WTC11 (cell line): Measurements from ENCODE around the gene SPOCK1. TPM values are rescaled to one million over a fixed set of nuclear protein-coding genes. Genes with fewer than 3 reads are reported as not detected.

ENCODE experiments used
- ATAC-seq: fragments of 200-7000 bp; cut with Tn5 transposase; 2 replicates; pipeline ENCODE4 v1.10.0; 2021; ENCODE audit warnings: mild to moderate bottlenecking, moderate library complexity
- CTCF ChIA-PET: fragments of 300-600 bp; sonication (Branson Sonifier 250); formaldehyde crosslinking; loops from one replicate; lab custom pipeline; 2021; ENCODE audit warnings: antibody characterized with exemption; lab: Charles Lee
- POLR2A ChIA-PET: fragments of 350-600 bp; sonication (Branson Sonifier 250); formaldehyde crosslinking; loops from one replicate; lab custom pipeline; 2021; ENCODE audit warnings: antibody characterized with exemption; lab: Charles Lee
- DNase-seq: peaks from one replicate; pipeline ENCODE4 v3.0.0; 2021; ENCODE audit warnings: low spot score
- H3K27ac Mint-ChIP-seq: 2 replicates; pipeline ENCODE4 v1.8.0; 2021; ENCODE audit warnings: mixed read lengths
- H3K27me3 Mint-ChIP-seq: 2 replicates; pipeline ENCODE4 v1.8.0; 2021; ENCODE audit warnings: low read depth, mild to moderate bottlenecking, moderate library complexity, mixed read lengths
- H3K36me3 Mint-ChIP-seq: 2 replicates; pipeline ENCODE4 v1.8.0; 2021; ENCODE audit warnings: mixed read lengths
- H3K4me1 Mint-ChIP-seq: 2 replicates; pipeline ENCODE4 v1.8.0; 2022; ENCODE audit warnings: mixed read lengths
- H3K4me3 Mint-ChIP-seq: 2 replicates; pipeline ENCODE4 v1.8.0; 2021; ENCODE audit warnings: mild to moderate bottlenecking, moderate library complexity, mixed read lengths
- H3K9me3 Mint-ChIP-seq: 2 replicates; pipeline ENCODE4 v1.8.0; 2021; ENCODE audit warnings: mixed read lengths
- FOXK1 ChIP-seq: sonication (generic); formaldehyde crosslinking; IDR thresholded peaks from 2 replicates; pipeline ENCODE4 v1.8.0; 2022; ENCODE audit warnings: mild to moderate bottlenecking, moderate library complexity, missing genetic modification reagents
- FOXP1 ChIP-seq: sonication (generic); formaldehyde crosslinking; IDR thresholded peaks from 2 replicates; pipeline ENCODE4 v1.8.0; 2022; ENCODE audit warnings: missing genetic modification reagents, mild to moderate bottlenecking, moderate library complexity, borderline replicate concordance
- GTF2I ChIP-seq: fragments of 250-450 bp; sonication (Bioruptor Pico); conservative IDR thresholded peaks from 2 replicates; pipeline ENCODE4 v1.4.0; 2021; ENCODE audit warnings: mild to moderate bottlenecking
- IRF2 ChIP-seq: sonication (generic); formaldehyde crosslinking; IDR thresholded peaks from 2 replicates; pipeline ENCODE4 v1.8.0; 2022; ENCODE audit warnings: low read depth, missing genetic modification reagents, borderline replicate concordance
- KAT7 ChIP-seq: sonication (generic); formaldehyde crosslinking; IDR thresholded peaks from 2 replicates; pipeline ENCODE4 v1.8.1; 2023; ENCODE audit warnings: missing genetic modification reagents, mild to moderate bottlenecking, borderline replicate concordance
- NFYB ChIP-seq: sonication (generic); formaldehyde crosslinking; conservative IDR thresholded peaks from 2 replicates; pipeline ENCODE4 v1.8.0; 2022; ENCODE audit warnings: low read depth, missing genetic modification reagents
- NR3C1 ChIP-seq: sonication (generic); formaldehyde crosslinking; conservative IDR thresholded peaks from 2 replicates; pipeline ENCODE4 v1.8.1; 2023; ENCODE audit warnings: low read depth, mild to moderate bottlenecking, missing genetic modification reagents
- OVOL2 ChIP-seq: fragments of 250-450 bp; sonication (Bioruptor Pico); IDR thresholded peaks from 2 replicates; pipeline ENCODE4 v1.9.0; 2021; ENCODE audit warnings: mild to moderate bottlenecking, borderline replicate concordance
- PRDM15 ChIP-seq: sonication (generic); formaldehyde crosslinking; IDR thresholded peaks from 2 replicates; pipeline ENCODE4 v1.8.0; 2022; ENCODE audit warnings: missing genetic modification reagents
- RELA ChIP-seq: sonication (generic); formaldehyde crosslinking; IDR thresholded peaks from 2 replicates; pipeline ENCODE4 v1.8.1; 2022; ENCODE audit warnings: missing genetic modification reagents, mild to moderate bottlenecking, borderline replicate concordance
- RORB ChIP-seq: fragments of 250-450 bp; sonication (Bioruptor Pico); IDR thresholded peaks from 2 replicates; pipeline ENCODE4 v1.9.0; 2021; ENCODE audit warnings: mild to moderate bottlenecking
- TEAD1 ChIP-seq: sonication (generic); formaldehyde crosslinking; IDR thresholded peaks from 2 replicates; pipeline ENCODE4 v1.8.0; 2022; ENCODE audit warnings: mild to moderate bottlenecking, missing genetic modification reagents
- USF1 ChIP-seq: sonication (generic); formaldehyde crosslinking; IDR thresholded peaks from 2 replicates; pipeline ENCODE4 v1.8.0; 2022; ENCODE audit warnings: mild to moderate bottlenecking, missing genetic modification reagents
- ZBTB21 ChIP-seq: sonication (generic); formaldehyde crosslinking; IDR thresholded peaks from 2 replicates; pipeline ENCODE4 v1.8.1; 2023; ENCODE audit warnings: mild to moderate bottlenecking, missing genetic modification reagents, borderline replicate concordance
- ZNF416 ChIP-seq: fragments of 250-450 bp; sonication (Bioruptor Pico); IDR thresholded peaks from 2 replicates; pipeline ENCODE4 v1.9.0; 2021; ENCODE audit warnings: mild to moderate bottlenecking, inconsistent platforms
- ZNF512 ChIP-seq: sonication (generic); formaldehyde crosslinking; IDR thresholded peaks from 2 replicates; pipeline ENCODE4 v1.8.1; 2022; ENCODE audit warnings: missing genetic modification reagents, borderline replicate concordance
- ZNF671 ChIP-seq: fragments of 250-450 bp; sonication (Bioruptor Pico); IDR thresholded peaks from 2 replicates; pipeline ENCODE4 v1.8.0; 2021; ENCODE audit warnings: mild to moderate bottlenecking
- total RNA-seq: library from RNA; stranded (reverse); gene quantifications from 3 replicates; pipeline ENCODE4 v1.2.3, GENCODE V29; 2021
- TF ChIP-seq, protein P1 (sequence below): fragments of 250-450 bp; sonication (Bioruptor Pico); conservative IDR thresholded peaks from 2 replicates; pipeline ENCODE4 v1.9.0; 2021; ENCODE audit warnings: mild to moderate bottlenecking
- TF ChIP-seq, protein P2 (sequence below): sonication (generic); formaldehyde crosslinking; IDR thresholded peaks from 2 replicates; pipeline ENCODE4 v1.8.1; 2023; ENCODE audit warnings: mild to moderate bottlenecking, missing genetic modification reagents
- TF ChIP-seq, protein P3 (sequence below): sonication (generic); formaldehyde crosslinking; IDR thresholded peaks from 2 replicates; pipeline ENCODE4 v1.8.0; 2023; ENCODE audit warnings: missing genetic modification reagents
- TF ChIP-seq, protein P4 (sequence below): fragments of 250-450 bp; sonication (Bioruptor Pico); IDR thresholded peaks from 2 replicates; pipeline ENCODE4 v1.9.0; 2021; ENCODE audit warnings: moderate library complexity, mild to moderate bottlenecking, inconsistent platforms, borderline replicate concordance
- TF ChIP-seq, protein P5 (sequence below): sonication (generic); formaldehyde crosslinking; IDR thresholded peaks from 2 replicates; pipeline ENCODE4 v1.8.1; 2023; ENCODE audit warnings: mild to moderate bottlenecking, missing genetic modification reagents
- TF ChIP-seq, protein P6 (sequence below): fragments of 250-450 bp; sonication (Bioruptor Pico); IDR thresholded peaks from 2 replicates; pipeline ENCODE4 v1.9.0; 2021; ENCODE audit warnings: mild to moderate bottlenecking

SPOCK1 gene
- total RNA-seq, 1 experiment from 2014 or later = 15.2 TPM

DNA sequence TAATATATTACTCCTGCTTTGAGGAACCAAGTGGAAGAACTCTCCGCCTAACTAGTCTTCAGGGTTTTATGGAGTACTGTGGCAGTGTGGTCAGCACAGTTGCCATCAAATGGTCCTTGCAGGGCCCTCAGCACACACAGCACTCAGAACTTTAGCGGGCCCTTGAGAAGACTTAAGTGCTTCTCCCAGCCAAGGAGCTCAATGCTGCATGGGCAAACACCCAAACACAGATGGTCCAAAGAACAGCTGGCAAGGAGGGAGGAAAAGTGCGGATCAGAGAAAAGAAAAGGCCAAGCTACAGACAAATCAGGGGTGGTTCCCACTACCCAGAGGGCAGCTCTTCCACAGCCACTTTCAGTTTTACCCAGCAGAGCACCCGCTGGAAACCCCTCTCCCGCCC is 98.6 kb downstream of the SPOCK1 start:
- CTCF ChIA-PET = interaction anchor here (0.9 to 1.1 kb wide), 2 partner anchors 56 to 81 kb away, joined by 3 read pairs; no protein-coding TSS in a partner anchor
- ATAC-seq = no peak
- TF ChIP-seq USF1 (CRISPR knock-in tag) (no peak), FOXK1 (CRISPR knock-in tag) (no peak), RELA (no peak), IRF2 (CRISPR knock-in tag) (no peak), FOXP1 (CRISPR knock-in tag) (no peak), PRDM15 (CRISPR knock-in tag) (no peak)
- TF ChIP-seq, protein P1, sequence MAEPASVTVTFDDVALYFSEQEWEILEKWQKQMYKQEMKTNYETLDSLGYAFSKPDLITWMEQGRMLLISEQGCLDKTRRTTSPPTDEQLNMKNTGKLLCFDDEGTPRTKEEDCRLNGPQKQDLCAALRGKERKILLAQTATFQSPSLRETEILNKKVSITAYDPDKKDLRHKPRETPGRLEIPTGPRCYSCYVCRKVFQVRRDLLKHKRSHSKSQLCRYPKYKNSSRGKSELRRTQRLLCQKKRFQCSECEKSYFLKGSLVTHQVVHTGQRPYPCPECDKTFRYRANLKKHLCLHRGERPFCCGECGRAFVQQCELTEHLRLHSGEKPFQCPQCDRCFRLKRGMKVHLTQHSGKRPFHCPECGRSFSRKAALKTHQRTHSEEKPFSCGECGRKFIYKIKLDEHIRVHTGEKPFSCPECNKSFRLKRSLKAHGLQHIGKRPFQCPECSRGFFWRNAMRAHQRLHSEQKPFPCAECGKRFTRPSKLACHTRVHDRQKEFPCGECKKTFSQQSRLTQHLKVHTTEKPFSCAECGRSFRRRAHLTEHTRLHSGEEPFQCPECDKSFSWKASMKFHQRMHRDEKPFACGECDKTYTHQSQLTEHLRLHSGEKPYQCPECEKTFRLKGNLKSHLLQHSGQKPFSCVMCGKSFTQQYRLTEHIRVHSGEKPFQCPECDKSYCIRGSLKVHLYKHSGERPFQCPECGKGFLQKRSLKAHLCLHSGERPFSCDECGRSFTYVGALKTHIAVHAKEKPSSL (CRISPR knock-in tag) = no peak
- TF ChIP-seq, protein P2, sequence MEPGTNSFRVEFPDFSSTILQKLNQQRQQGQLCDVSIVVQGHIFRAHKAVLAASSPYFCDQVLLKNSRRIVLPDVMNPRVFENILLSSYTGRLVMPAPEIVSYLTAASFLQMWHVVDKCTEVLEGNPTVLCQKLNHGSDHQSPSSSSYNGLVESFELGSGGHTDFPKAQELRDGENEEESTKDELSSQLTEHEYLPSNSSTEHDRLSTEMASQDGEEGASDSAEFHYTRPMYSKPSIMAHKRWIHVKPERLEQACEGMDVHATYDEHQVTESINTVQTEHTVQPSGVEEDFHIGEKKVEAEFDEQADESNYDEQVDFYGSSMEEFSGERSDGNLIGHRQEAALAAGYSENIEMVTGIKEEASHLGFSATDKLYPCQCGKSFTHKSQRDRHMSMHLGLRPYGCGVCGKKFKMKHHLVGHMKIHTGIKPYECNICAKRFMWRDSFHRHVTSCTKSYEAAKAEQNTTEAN (CRISPR knock-in tag) = no peak
- no peak overlapping the region for H3K4me3 Mint-ChIP-seq
- H3K36me3 Mint-ChIP-seq = no peaks in the 10 kb centered on the region
- DNase-seq = no peak
- H3K9me3 Mint-ChIP-seq = no peaks in the 10 kb centered on the region
- no peaks in the 10 kb centered on the region for H3K4me1 Mint-ChIP-seq
- no peaks in the 10 kb centered on the region for H3K27me3 Mint-ChIP-seq
- H3K27ac Mint-ChIP-seq = no peak overlapping the region
- POLR2A ChIA-PET = no interaction called here

GRCh38 chr5:137399911-137400310 is 99.2 kb downstream of the SPOCK1 start:
- Mint-ChIP-seq H3K4me3 (no peak overlapping the region), H3K27me3 (no peaks in the 10 kb centered on the region), H3K27ac (no peak overlapping the region), H3K36me3 (no peaks in the 10 kb centered on the region), H3K9me3 (no peaks in the 10 kb centered on the region), H3K4me1 (no peaks in the 10 kb centered on the region)
- POLR2A ChIA-PET = no interaction called here
- no peak for TF ChIP-seq ZBTB21 (CRISPR knock-in tag)
- TF ChIP-seq, protein P3, sequence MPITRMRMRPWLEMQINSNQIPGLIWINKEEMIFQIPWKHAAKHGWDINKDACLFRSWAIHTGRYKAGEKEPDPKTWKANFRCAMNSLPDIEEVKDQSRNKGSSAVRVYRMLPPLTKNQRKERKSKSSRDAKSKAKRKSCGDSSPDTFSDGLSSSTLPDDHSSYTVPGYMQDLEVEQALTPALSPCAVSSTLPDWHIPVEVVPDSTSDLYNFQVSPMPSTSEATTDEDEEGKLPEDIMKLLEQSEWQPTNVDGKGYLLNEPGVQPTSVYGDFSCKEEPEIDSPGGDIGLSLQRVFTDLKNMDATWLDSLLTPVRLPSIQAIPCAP (CRISPR knock-in tag) = no peak
- TF ChIP-seq TEAD1 = no peak
- no peak for TF ChIP-seq ZNF671 (CRISPR knock-in tag)
- no peak for TF ChIP-seq NFYB (CRISPR knock-in tag)
- TF ChIP-seq, protein P4, sequence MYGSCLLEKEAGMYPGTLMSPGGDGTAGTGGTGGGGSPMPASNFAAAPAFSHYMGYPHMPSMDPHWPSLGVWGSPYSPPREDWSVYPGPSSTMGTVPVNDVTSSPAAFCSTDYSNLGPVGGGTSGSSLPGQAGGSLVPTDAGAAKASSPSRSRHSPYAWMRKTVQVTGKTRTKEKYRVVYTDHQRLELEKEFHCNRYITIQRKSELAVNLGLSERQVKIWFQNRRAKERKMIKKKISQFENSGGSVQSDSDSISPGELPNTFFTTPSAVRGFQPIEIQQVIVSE (CRISPR knock-in tag) = no peak
- no peak for TF ChIP-seq OVOL2 (CRISPR knock-in tag)
- no peak for TF ChIP-seq NR3C1
- no peak for TF ChIP-seq GTF2I
- no peak for TF ChIP-seq KAT7 (CRISPR knock-in tag)
- no peak for TF ChIP-seq ZNF512 (CRISPR knock-in tag)
- TF ChIP-seq, protein P5, sequence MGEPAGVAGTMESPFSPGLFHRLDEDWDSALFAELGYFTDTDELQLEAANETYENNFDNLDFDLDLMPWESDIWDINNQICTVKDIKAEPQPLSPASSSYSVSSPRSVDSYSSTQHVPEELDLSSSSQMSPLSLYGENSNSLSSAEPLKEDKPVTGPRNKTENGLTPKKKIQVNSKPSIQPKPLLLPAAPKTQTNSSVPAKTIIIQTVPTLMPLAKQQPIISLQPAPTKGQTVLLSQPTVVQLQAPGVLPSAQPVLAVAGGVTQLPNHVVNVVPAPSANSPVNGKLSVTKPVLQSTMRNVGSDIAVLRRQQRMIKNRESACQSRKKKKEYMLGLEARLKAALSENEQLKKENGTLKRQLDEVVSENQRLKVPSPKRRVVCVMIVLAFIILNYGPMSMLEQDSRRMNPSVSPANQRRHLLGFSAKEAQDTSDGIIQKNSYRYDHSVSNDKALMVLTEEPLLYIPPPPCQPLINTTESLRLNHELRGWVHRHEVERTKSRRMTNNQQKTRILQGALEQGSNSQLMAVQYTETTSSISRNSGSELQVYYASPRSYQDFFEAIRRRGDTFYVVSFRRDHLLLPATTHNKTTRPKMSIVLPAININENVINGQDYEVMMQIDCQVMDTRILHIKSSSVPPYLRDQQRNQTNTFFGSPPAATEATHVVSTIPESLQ = no peak
- no peak for TF ChIP-seq RORB (CRISPR knock-in tag)
- TF ChIP-seq ZNF416 (CRISPR knock-in tag) = no peak
- TF ChIP-seq, protein P6, sequence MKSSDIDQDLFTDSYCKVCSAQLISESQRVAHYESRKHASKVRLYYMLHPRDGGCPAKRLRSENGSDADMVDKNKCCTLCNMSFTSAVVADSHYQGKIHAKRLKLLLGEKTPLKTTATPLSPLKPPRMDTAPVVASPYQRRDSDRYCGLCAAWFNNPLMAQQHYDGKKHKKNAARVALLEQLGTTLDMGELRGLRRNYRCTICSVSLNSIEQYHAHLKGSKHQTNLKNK (CRISPR knock-in tag) = no peak
- CTCF ChIA-PET = interaction anchor here (1.1 kb wide), 1 partner anchor 55 kb away, joined by 3 read pairs; no protein-coding TSS in a partner anchor
- no peak for DNase-seq
- ATAC-seq = no peak
